Measurements from ENCODE around the gene LRTM2.

Gene LRTM2

GRCh38 chr12:1844223-1844622 lies 23.9 kb downstream of the LRTM2 start:
- DNase-seq (ENCODE audit: low read depth) = no peak
- in situ Hi-C loops (cut with HindIII; ENCODE audit: low sequenced_read_pairs) = no loop called here
- TF ChIP-seq CTCF (IDR thresholded peaks at IDR 0.05; ENCODE audit: low read depth, low read length, missing control alignments) = no peak
- H3K4me3 ChIP-seq (ENCODE audit: low read depth, low read length) = no peak overlapping the region

- no peak for TF ChIP-seq CTCF (IDR thresholded peaks at IDR 0.05; ENCODE audit: low read depth, low read length, missing control alignments)
- in situ Hi-C loops (cut with HindIII; ENCODE audit: low sequenced_read_pairs) = no loop called here
- DNase-seq (ENCODE audit: low read depth) = no peak
- no peak overlapping the region for H3K4me3 ChIP-seq (ENCODE audit: low read depth, low read length)
These were observed 24.5 kb downstream of the LRTM2 start for GRCh38 chr12:1844661-1845409.

DNA sequence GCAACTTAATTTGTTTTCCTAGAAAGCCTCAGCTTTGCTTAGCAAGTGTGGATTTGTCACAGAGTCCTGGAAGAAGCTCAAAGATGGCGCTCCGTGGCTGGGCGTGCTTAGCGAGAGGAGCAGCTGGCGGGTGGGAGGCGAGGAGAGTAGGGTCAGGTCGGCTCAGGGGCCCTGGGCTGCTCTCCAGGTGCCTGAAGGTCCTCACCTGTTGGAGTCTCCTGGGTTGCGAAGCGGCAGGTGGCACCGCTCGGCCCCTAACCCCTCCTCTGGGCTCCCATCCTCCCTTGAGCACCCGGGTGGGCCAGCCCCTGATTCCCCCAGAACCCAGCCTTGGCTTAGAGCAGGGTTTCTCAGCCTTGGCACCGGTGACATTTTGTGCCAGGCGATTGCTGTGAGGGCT lies 25.1 kb downstream of the LRTM2 start:
- no peak for TF ChIP-seq CTCF (IDR thresholded peaks at IDR 0.05; ENCODE audit: low read depth, low read length, missing control alignments)
- in situ Hi-C loops (cut with HindIII; ENCODE audit: low sequenced_read_pairs) = no loop called here
- no peak for DNase-seq (ENCODE audit: low read depth)
- no peak overlapping the region for H3K4me3 ChIP-seq (ENCODE audit: low read depth, low read length)

- in situ Hi-C loops (cut with HindIII; ENCODE audit: low sequenced_read_pairs) = no loop called here
- no peak for TF ChIP-seq CTCF (IDR thresholded peaks at IDR 0.05; ENCODE audit: low read depth, low read length, missing control alignments)
- no peak for DNase-seq (ENCODE audit: low read depth)
These were observed 25.5 kb downstream of the LRTM2 start for GRCh38 chr12:1845886-1846285.

DNA sequence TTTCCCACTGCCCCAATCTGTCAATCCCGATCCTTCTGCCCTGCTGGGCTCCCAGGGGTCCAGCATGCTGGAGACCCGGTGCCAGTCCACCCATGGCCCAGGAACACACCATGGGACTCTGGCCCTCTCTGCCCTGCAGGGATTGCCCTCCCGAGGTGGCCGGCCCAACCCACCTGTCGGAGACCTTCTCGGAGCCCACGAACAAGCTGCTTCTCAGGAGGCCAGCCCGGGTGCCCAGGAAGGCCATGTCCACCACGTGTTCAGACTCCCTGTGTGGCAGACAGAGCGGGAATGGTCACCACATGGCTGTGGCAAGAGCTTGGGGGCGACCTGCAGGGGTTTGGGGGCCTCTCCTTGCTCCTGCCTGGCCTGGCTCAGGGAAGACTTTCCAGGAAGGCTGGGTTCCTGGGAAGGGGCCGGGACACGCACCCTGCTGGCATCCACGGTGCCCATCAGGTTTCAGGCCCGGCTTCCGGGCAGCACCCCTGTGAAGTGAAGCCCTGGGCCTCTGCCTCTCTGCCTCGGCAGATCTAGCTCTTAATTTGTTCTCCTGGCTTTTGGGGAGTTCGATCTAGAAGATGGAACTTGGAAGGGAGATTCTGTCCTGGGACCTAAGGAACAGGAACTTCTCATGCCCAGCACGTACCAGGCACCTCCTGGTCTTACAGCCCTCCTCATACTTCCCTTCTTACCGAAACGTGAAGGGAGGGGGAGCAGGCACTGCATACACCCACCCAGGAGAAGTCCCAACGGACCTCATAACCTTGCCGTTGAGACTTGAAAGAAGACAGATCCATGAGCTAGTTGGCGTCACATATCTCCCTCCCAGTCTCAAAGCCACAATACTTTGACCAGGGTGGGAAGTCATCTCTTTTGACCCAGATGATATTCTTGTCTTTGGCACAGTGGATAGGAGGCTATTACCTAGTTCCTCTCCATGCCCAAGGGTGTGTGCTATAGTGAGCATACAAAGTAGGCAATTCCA lies 26.3 kb downstream of the LRTM2 start:
- no peak overlapping the region for H3K4me3 ChIP-seq (ENCODE audit: low read depth, low read length)
- no peak for DNase-seq (ENCODE audit: low read depth)
- in situ Hi-C loops (cut with HindIII; ENCODE audit: low sequenced_read_pairs) = no loop called here
- no peak for TF ChIP-seq CTCF (IDR thresholded peaks at IDR 0.05; ENCODE audit: low read depth, low read length, missing control alignments)

More at GRCh38 chr12:1845886-1846285, 25.5 kb downstream of the LRTM2 start:
- H3K4me3 ChIP-seq (ENCODE audit: low read depth, low read length) = no peak overlapping the region

DNA sequence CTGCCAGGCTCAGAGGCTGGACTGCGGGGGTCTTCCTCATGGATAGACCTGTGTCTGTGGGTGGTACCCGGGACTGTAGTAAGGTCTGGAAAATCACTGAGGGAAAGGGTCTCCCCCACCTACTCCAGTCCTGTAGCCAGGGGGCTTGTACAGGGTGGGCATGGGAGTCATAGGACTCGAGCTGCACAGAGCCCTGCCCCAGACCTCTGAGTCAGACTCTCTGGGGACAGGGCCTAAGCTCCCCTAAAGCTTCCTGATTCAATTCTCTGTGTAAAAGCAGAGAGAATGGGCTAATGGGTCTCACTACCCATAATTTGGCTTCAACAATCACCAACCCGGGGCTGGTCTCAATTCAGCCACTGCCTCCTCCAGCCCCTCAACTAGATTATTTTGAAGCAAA lies 27.0 kb downstream of the LRTM2 start:
- TF ChIP-seq CTCF (IDR thresholded peaks at IDR 0.05; ENCODE audit: low read depth, low read length, missing control alignments) = no peak
- no peak overlapping the region for H3K4me3 ChIP-seq (ENCODE audit: low read depth, low read length)
- no peak for DNase-seq (ENCODE audit: low read depth)
- in situ Hi-C loops (cut with HindIII; ENCODE audit: low sequenced_read_pairs) = no loop called here

All from astrocyte of the cerebellum (primary cell).